Mucosa of descending colon (tissue), 3 donors: ENCODE measurements around the gene SOCS1. TPM values are rescaled to one million over a fixed set of nuclear protein-coding genes. Genes with fewer than 3 reads are reported as not detected.

ENCODE experiments used
- ATAC-seq: fragments of 200-7000 bp; cut with Tn5 transposase; one replicate; pipeline ENCODE4 v1.9.1; 2020; ENCODE audit warnings: mild to moderate bottlenecking, moderate library complexity
- DNase-seq, 3 donors: peaks; one replicate each; pipeline ENCODE4 v3.0.0-alpha.2; 2020
- H3K36me3 ChIP-seq: fragments of 200-600 bp; one replicate; pipeline ENCODE4 v1.8.0; 2021; ENCODE audit warnings: low read depth, mild to moderate bottlenecking
- H3K4me1 ChIP-seq: fragments of 200-600 bp; one replicate; pipeline ENCODE4 v1.8.0; 2021; ENCODE audit warnings: low read depth, mild to moderate bottlenecking
- H3K4me3 ChIP-seq: fragments of 200-600 bp; one replicate; pipeline ENCODE4 v1.8.0; 2021; ENCODE audit warnings: mild to moderate bottlenecking
- H3K9me3 ChIP-seq: fragments of 200-600 bp; one replicate; pipeline ENCODE4 v1.8.0; 2021; ENCODE audit warnings: mild to moderate bottlenecking
- CTCF ChIP-seq: fragments of 200-600 bp; IDR thresholded peaks from one replicate; pipeline ENCODE4 v1.8.0; 2022; ENCODE audit warnings: antibody characterized with exemption, mild to moderate bottlenecking
- intact Hi-C, 2 donors: fragments of 100-400 bp; cut with DNase I in 1 of 2; cut with micrococcal nuclease in 1 of 2; formaldehyde crosslinking; loops; one replicate each; pipeline versions ENCODE4 v1.11.0 to v1.11.1; 2022; cut with DNase I, micrococcal nuclease
- total RNA-seq, 3 donors: library from RNA; stranded (reverse); fragmentation: NEBNext Ultra II Directional in 2 of 3; extraction: Animal tissue kit (Norgen Biotek cat#: 25700) in 2 of 3; gene quantifications; one replicate each; pipeline versions ENCODE4 v1.2.1 to v1.2.4, GENCODE V29; 2021 to 2023
- donor health status: DM: no; HTN: no; CAD: no; lungs with moderate emphysema.
- donor health status: DM: no; HTN: no; CAD: no.
- donor health status: DM: no; HTN: yes; CAD: no.

Gene SOCS1
- total RNA-seq, 3 donors from 2014 or later: 4.0 to 6.5 (median 4.1) TPM

- no peak overlapping the region for H3K4me3 ChIP-seq
- H3K9me3 ChIP-seq: no peaks in the 10 kb centered on the region
- intact Hi-C loops: no loop called here
- TF ChIP-seq CTCF: no peak
- DNase-seq: no peak
- no peaks in the 10 kb centered on the region for H3K4me1 ChIP-seq
- ATAC-seq: no peak
- H3K36me3 ChIP-seq: no peaks in the 10 kb centered on the region
Observed at GRCh38 chr16:11277607-11278337, 21.8 kb upstream of the SOCS1 start.

- intact Hi-C loops: no loop called here
- TF ChIP-seq CTCF: no peak
- no peaks in the 10 kb centered on the region for H3K9me3 ChIP-seq
- no peaks in the 10 kb centered on the region for H3K4me1 ChIP-seq
- ATAC-seq (no peak), DNase-seq (no peak)
- no peak overlapping the region for H3K4me3 ChIP-seq
- no peaks in the 10 kb centered on the region for H3K36me3 ChIP-seq
Observed at GRCh38 chr16:11276896-11277593, 21.0 kb upstream of the SOCS1 start.

GRCh38 chr16:11276143-11276895 lies 20.3 kb upstream of the SOCS1 start, which contains the start of gene PRM2:
Gene PRM2, minus strand, starts transcription at chr16:11276480. Its CDS starts 110 bp downstream, at chr16:11276370.
- DNase-seq: no peak
- intact Hi-C loops: no loop called here
- H3K4me3 ChIP-seq: no peak within 1 kb of the TSS
- H3K9me3 ChIP-seq: no peaks in the 10 kb centered on the region
- TF ChIP-seq CTCF: no peak
- ATAC-seq: no peak
- no peaks in the 10 kb centered on the region for H3K4me1 ChIP-seq
- no peaks in the 10 kb centered on the region for H3K36me3 ChIP-seq

- no peak for ATAC-seq
Observed at GRCh38 chr16:11274964-11275363, 19.0 kb upstream of the SOCS1 start.

More at GRCh38 chr16:11274964-11275363, 19.0 kb upstream of the SOCS1 start:
- Histone ChIP-seq H3K9me3 (no peaks in the 10 kb centered on the region), H3K4me1 (no peaks in the 10 kb centered on the region), H3K4me3 (no peak overlapping the region), H3K36me3 (no peaks in the 10 kb centered on the region)
- intact Hi-C loops: no loop called here
- DNase-seq: no peak
- TF ChIP-seq CTCF: no peak
